A549 treated with ZK216348 at 1 μM for 4 hours (cell line): Measurements from ENCODE around the gene TRAIP. TPM values are rescaled to one million over a fixed set of nuclear protein-coding genes. Genes with fewer than 3 reads are reported as not detected.

Experiments used
- total RNA-seq: library from RNA; stranded (reverse); fragments of 200-300 nt; extraction: Qiagen RNA extraction; gene quantifications from 5 replicates; pipeline ENCODE4 v1.2.3, GENCODE V29; 2022; ENCODE audit warnings: low read depth

Gene TRAIP, protein sequence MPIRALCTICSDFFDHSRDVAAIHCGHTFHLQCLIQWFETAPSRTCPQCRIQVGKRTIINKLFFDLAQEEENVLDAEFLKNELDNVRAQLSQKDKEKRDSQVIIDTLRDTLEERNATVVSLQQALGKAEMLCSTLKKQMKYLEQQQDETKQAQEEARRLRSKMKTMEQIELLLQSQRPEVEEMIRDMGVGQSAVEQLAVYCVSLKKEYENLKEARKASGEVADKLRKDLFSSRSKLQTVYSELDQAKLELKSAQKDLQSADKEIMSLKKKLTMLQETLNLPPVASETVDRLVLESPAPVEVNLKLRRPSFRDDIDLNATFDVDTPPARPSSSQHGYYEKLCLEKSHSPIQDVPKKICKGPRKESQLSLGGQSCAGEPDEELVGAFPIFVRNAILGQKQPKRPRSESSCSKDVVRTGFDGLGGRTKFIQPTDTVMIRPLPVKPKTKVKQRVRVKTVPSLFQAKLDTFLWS
- 10.9 to 14.9 TPM (median 13.2 TPM) in 5 replicates for total RNA-seq

DNA sequence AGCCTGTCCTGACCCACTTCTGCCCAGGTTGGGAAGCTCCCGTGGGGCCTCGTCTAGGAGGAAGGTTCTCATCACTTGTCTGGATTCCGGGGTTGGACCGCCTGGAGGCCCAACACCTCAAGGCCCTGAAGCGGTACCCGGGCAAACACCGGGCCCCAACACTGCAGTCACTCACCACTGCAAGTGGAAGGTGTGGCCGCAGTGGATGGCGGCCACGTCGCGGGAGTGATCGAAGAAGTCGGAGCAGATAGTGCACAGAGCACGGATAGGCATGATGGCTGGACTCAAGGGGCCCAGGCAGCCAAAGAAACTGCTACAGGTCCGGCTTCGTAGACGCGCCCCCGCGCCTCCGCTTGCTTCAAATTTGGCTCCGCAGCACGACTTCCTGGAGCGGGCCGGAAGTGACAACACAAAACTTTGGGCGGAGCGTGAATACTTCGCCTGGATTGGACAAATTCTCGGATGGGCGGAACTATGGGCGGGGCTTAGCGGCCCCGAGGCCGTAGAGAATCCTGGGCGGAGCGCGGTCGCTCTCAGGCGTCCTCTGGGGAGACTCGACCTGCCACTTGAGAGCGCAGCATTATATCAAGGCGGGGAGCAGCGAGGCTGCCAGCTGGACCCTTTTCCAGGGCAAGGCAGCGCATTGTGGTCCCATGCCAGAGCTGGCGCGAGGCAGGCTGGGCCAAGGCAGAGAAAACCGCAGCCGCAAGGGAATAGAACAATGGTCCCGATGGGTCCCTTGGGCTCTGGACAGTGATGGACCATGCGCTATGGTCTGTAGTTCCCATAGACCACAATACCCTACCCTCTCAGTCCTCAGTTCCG is at the start of gene TRAIP:
Gene TRAIP (minus strand): TSS at position 384 of the 825 bp plus-strand sequence. CDS start 111 bp downstream, at position 273.

DNA sequence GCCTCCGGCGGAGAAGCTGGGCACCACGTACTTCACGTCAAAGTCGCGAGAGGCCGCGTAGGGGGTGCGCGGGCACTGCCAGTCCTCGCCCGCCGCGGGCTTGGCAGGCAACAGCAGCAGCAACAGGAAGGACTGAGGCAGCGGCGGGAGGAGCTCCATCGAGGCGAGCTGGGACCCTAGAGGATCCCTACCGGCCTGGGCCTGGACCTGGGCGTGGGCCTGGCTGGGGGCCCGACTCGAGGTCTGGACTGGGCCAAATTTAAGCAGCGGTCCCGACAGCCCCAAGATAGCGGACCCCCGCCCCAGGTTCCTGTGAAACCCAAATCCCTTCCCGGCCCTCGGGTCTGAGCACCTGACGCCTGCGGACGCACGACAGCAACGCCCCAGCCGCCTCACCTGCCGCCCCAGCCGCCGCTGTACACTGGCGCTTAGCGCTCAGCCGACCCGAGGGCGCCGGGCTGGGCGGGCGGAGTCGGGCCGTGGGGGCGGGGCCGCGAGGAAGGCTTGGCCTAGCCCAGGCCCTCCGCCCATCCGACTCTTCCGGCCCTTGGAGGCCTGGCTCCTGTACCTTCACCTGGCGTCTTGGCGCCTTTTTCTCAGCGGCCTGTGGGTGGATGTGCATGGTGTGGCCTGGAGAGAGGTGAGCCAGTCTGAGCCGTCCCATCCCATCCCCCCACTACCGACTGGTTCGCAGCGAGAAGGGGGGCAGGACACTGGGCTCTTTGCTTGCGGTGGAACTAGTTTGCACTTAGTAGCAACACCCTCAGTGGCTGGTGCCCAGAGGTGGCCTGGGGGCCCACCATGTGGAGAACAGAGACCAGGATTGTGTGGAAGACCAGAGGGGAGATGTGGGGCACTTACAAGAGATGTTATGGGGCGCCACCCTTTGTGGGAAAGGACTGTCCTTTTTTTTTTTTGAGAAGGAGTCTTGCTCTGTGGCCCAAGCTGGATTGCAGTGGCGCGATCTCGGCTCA is 47.4 kb upstream of the TRAIP start, which contains the start of gene MST1R:
Gene MST1R (minus strand): TSS at position 423 of the 974 bp plus-strand sequence. CDS start 264 bp downstream, at position 159.

DNA sequence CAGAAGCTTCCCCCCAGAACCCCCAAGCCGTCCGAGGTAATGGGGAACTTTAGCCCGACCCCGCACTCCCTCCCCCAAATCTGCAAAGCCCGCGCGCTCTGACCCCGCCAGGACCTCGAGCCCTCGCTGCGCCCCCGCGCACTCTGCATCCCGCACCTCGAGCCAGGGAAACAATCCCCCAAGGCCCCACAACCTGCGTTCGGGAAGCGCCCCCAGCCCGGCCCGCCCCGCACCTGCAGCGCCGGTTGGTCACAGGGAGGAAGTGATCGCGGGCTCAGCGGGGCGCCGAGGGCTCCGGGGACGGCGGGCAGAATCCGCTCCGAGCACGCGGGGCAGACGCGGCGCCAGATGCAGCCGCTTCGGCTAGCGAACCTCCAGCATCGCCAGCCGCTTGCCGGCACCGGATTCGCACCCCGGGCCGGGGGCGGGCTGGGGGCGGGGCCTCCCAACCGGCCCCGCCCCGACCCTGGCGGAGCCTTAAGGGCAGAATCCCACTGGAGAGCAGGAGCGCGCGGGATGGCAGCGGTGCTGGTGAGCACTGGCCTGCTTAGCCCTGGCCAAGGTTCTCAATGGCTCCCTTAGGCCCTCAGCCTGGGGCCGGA is 13.3 kb upstream of the TRAIP start, which contains the start of gene CAMKV:
Gene CAMKV (minus strand): TSS at position 382 of the 602 bp plus-strand sequence. CDS start 7,518 bp downstream, outside the sequence.

DNA sequence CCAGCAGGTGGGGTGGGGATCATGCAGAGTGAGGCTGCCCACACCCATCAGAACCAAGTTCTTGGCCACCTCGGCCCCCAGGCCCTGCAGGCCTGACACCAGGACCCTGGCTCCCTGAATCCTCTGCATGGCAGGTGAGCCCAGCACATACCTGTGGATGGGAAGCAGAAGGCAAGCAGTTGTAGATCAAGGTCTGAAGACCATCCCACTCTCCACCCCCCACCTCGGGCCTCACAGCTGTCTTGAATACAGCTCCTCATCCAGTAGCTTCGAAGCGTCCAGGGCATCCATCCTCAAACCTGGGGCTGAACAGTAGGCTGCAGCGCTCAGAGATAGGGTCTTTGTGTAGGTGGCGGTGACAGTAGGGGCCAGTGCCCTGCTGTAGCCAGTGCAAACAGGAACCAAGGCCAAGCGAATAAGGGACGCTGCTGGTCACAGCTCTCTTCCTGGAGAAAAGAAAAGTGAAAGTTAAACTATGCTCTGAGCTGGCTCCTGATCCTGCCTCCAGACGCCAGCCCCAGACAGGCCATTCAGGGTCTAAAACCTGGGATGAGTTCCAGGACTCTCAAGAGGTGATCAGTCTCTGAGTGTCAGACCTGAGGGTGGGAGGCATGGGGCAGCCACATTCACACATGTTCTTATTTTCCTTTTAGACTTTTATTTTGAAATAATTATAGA is 42.7 kb downstream of the TRAIP start, which contains the start of gene UBA7:
Gene UBA7 (minus strand): TSS at position 457 of the 678 bp plus-strand sequence. CDS start 166 bp downstream, at position 291.

DNA sequence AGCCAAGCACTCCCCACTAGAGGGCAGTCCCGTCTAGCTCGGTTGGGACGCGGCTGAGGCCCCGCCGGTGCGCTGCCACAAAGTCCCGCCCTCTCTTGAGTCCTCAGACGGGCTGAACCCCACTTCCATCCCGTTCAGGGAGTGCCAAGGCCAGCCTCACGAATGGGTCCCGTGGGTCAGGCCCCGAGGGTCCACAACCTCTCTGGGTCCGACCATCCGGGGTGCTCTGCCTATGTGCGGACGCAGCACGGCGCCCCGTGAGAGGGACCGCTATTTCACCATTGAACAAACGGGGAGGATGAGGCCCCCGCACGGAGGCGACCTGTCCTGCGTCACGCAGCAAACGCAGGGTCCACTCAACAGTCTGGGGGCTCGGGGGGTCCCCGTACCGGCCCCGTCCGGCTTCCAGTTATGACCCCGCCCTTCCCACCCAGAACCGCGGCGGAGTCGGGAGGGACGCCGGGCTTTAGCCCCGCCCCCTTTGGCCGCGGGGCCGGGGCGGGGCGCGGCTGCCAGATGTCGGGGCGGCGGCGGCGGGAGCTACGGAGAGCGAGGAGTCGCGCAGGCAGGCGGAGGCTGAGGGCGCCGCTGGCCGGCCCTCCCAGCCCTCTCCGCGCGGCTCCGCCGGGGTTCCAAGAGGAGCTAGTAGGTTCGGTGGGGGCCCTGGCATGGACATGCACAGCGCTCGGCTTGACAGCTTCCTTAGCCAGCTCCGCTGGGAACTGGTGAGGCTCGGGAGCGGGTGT is 53.5 kb downstream of the TRAIP start, which contains the start of gene INKA1:
Gene INKA1 (plus strand): TSS at position 543 of the 746 bp plus-strand sequence. CDS start 132 bp downstream, at position 675.

DNA sequence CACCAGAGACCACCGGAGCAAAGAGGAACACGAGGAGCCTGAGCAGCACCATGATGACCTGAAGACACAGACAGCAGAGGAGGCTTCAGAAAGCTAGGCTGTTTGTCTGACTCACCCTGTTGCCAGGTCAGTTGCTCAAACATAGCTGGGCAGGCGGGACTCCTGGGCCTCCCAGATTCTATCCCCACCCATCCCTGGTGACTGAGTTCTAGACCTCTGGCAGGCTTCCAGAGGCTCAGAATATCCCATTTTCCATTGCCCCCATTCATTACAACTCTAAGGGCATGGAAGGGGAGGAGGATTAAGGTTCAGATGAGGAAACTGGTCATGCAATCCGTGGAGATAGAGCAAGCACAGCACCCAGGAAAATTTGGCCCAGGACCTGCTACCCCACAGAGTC is 56.6 kb downstream of the TRAIP start, which contains the start of gene CDHR4:
Gene CDHR4 (minus strand): TSS at position 113 of the 400 bp plus-strand sequence. CDS start 61 bp downstream, at position 52.

DNA sequence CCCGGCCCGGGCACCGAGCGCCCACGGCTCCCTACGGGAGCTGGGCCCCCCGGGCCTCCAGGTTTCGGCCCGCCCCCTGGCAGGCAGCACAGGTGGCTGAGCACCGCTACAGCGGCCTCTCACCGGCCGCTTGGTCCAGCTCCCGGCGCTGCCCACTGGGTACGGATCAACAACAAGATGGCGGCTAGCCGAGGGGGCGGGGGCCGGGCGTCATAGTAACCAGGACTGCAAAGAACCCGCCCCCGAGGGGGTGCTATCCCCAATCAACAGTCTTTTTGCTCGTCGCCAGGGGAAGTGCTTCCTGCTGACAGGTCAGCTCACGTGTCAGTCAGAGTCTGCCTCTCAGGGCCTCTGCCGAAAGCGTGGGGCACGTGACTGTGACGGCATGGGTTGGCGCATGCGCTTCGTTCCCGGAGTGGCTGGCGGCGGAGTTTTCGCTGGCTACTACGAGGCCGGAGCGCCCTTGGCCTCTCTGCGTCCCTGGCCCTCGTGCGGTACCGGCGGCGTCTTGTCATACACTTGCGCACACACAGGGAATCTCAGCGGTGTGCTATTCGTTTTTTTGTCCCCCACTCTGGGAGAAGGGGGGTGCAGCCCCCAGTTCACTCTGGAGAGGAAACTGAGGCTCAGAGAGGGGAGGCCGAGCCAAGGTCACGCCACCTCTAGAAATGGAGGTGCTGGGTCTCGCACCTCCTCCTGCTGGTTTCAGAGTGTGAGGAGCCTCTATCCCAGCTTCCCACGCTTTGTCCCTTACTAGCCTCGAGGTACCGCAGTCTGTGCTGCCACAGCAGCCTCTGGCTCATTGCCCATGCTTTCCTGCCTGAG is 69.8 kb downstream of the TRAIP start, which contains the start of gene IP6K1:
Gene IP6K1 (minus strand): TSS at position 186 of the 825 bp plus-strand sequence. CDS start 38,502 bp downstream, outside the sequence.

Other genes starting within 250 kb of the TRAIP start
- 51.1 to 72.3 TPM (median 65.1 TPM) in 5 replicates for gene APEH, start 182.2 kb downstream of the TRAIP start, total RNA-seq
- gene MST1, start 167.1 kb downstream of the TRAIP start, total RNA-seq = 1.4 to 2.1 TPM (median 1.5 TPM) in 5 replicates
- 8.5 to 19.3 TPM (median 15.2 TPM) in 5 replicates for gene RNF123, start 167.0 kb downstream of the TRAIP start, total RNA-seq
- gene AMIGO3, start 136.9 kb downstream of the TRAIP start, total RNA-seq = 0.18 to 1.1 TPM (median 0.66 TPM) in 4 of 5 replicates, not detected in the other
- 11.8 to 21.7 TPM (median 19.3 TPM) in 5 replicates for gene GMPPB, start 132.6 kb downstream of the TRAIP start, total RNA-seq
- 13.7 to 26.5 TPM (median 21.9 TPM) in 5 replicates for gene IP6K1, start 70.0 kb downstream of the TRAIP start, total RNA-seq
- 0.13 to 0.35 TPM (median 0.23 TPM) in 5 replicates for gene CDHR4, start 56.7 kb downstream of the TRAIP start, total RNA-seq
- 1.1 to 3.0 TPM (median 2.3 TPM) in 5 replicates for gene INKA1, start 53.3 kb downstream of the TRAIP start, total RNA-seq
- 0.47 to 1.1 TPM (median 0.54 TPM) in 5 replicates for gene UBA7, start 42.6 kb downstream of the TRAIP start, total RNA-seq
- 0.26 to 0.77 TPM (median 0.45 TPM) in 5 replicates for gene CAMKV, start 13.3 kb upstream of the TRAIP start, total RNA-seq
- 6.0 to 9.9 TPM (median 7.4 TPM) in 5 replicates for gene MST1R, start 47.3 kb upstream of the TRAIP start, total RNA-seq
- 4.2 to 9.1 TPM (median 8.5 TPM) in 5 replicates for gene MON1A, start 73.2 kb upstream of the TRAIP start, total RNA-seq
- gene RBM6, start 83.6 kb upstream of the TRAIP start, total RNA-seq = 25.0 to 32.5 TPM (median 28.7 TPM) in 5 replicates
- 30.4 to 44.1 TPM (median 37.3 TPM) in 5 replicates for gene RBM5, start 232.4 kb upstream of the TRAIP start, total RNA-seq